Measurements from ENCODE around the gene FOXP1.

DNA sequence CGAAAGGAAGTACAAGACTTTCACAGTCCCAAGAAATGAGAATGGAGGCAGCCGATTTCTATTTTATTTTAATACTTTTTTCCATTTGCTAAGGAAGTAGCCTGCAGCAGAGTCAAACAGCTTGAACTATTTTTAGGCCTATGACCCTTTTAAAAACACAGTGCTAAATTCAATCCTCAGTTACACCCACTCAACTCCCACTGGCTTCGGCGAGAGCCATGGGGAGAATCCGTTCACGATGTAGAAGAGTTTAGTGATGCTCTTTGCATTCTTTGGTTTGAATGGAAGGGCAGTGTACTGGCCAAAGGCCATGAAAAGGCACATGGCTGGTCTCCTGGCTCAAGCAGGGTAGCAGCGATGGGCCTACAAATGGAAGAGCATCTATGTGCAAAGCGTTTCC, 343.5 kb downstream of the FOXP1 start:
- no peak for TF ChIP-seq CTCF (IDR thresholded peaks at IDR 0.05)
- TF ChIP-seq POLR2AphosphoS5 (IDR thresholded peaks at IDR 0.05): no peak
